ENCODE results near the gene RNASE11. TPM values are rescaled to one million over a fixed set of nuclear protein-coding genes. Genes with fewer than 3 reads are reported as not detected.

The RNASE11 gene
- total RNA-seq, 1 donor from 2014 or later = not detected

- H2AFZ ChIP-seq (replicated peaks) = no peak overlapping the region
- Mint-ChIP-seq H3K36me3 (peaks cover 7% of the 10 kb centered on the region), H3K4me3 (peak overlapping the region; percentile 28), H3K27me3 (ENCODE audit: insufficient read depth, low read depth) (peaks cover 73% of the 10 kb centered on the region), H3K9me3 (peaks cover 18% of the 10 kb centered on the region), H3K27ac (no peak overlapping the region), H3K4me1 (peaks cover 51% of the 10 kb centered on the region)
- no peak overlapping the region for H3K9ac ChIP-seq
- TF ChIP-seq, protein P1, sequence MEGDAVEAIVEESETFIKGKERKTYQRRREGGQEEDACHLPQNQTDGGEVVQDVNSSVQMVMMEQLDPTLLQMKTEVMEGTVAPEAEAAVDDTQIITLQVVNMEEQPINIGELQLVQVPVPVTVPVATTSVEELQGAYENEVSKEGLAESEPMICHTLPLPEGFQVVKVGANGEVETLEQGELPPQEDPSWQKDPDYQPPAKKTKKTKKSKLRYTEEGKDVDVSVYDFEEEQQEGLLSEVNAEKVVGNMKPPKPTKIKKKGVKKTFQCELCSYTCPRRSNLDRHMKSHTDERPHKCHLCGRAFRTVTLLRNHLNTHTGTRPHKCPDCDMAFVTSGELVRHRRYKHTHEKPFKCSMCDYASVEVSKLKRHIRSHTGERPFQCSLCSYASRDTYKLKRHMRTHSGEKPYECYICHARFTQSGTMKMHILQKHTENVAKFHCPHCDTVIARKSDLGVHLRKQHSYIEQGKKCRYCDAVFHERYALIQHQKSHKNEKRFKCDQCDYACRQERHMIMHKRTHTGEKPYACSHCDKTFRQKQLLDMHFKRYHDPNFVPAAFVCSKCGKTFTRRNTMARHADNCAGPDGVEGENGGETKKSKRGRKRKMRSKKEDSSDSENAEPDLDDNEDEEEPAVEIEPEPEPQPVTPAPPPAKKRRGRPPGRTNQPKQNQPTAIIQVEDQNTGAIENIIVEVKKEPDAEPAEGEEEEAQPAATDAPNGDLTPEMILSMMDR (IDR thresholded peaks at IDR 0.05) = no peak
- TF ChIP-seq EZH2 (IDR thresholded peaks at IDR 0.05) = no peak
- no peak for TF ChIP-seq EZH2phosphoT487 (IDR thresholded peaks at IDR 0.05)
- peaks cover 97% of the 10 kb centered on the region for H3K27me3 ChIP-seq
- peak; percentile 56 for DNase-seq (ENCODE audit: low spot score)
- H3F3A ChIP-seq (ENCODE audit: low read depth) = peaks cover 77% of the 10 kb centered on the region
- no peaks in the 10 kb centered on the region for H3K79me2 ChIP-seq (ENCODE audit: low read depth)
- H3K27ac ChIP-seq = no peak overlapping the region
- peak overlapping the region; percentile 47 for H3K4me2 ChIP-seq
- H3K4me1 ChIP-seq = peaks cover 15% of the 10 kb centered on the region
- H4K20me1 ChIP-seq (ENCODE audit: low read depth) = peaks cover 53% of the 10 kb centered on the region
- H3K36me3 ChIP-seq = no peaks in the 10 kb centered on the region
- peak overlapping the region; percentile 15 for H3K4me3 ChIP-seq
- no peaks in the 10 kb centered on the region for H3K9me3 ChIP-seq (ENCODE audit: low read depth)
Measured at GRCh38 chr14:20628063-20628854, 40.5 kb upstream of the RNASE11 start.

- Histone ChIP-seq H3K4me3 (peak overlapping the region; percentile 15), H3K9me3 (ENCODE audit: low read depth) (no peaks in the 10 kb centered on the region), H3K79me2 (ENCODE audit: low read depth) (no peaks in the 10 kb centered on the region), H3K9ac (no peak overlapping the region), H3F3A (ENCODE audit: low read depth) (peaks cover 72% of the 10 kb centered on the region), H3K27ac (no peak overlapping the region), H3K27me3 (peaks cover 98% of the 10 kb centered on the region), H3K4me1 (peaks cover 15% of the 10 kb centered on the region), H3K36me3 (no peaks in the 10 kb centered on the region), H4K20me1 (ENCODE audit: low read depth) (peaks cover 53% of the 10 kb centered on the region), H3K4me2 (peak overlapping the region; percentile 86), H2AFZ (replicated peaks) (no peak overlapping the region)
- peak overlapping the region; percentile 91 for H3K4me3 Mint-ChIP-seq
- TF ChIP-seq, protein P1 (IDR thresholded peaks at IDR 0.05) = no peak
- no peak for TF ChIP-seq EZH2 (IDR thresholded peaks at IDR 0.05)
- no peak for TF ChIP-seq EZH2phosphoT487 (IDR thresholded peaks at IDR 0.05)
- DNase-seq (ENCODE audit: low spot score) = no peak
- peaks cover 67% of the 10 kb centered on the region for H3K27me3 Mint-ChIP-seq (ENCODE audit: insufficient read depth, low read depth)
- H3K9me3 Mint-ChIP-seq = peaks cover 13% of the 10 kb centered on the region
- H3K36me3 Mint-ChIP-seq = peaks cover 6% of the 10 kb centered on the region
- H3K4me1 Mint-ChIP-seq = peaks cover 46% of the 10 kb centered on the region
- no peak overlapping the region for H3K27ac Mint-ChIP-seq
Measured at GRCh38 chr14:20627346-20628027, 39.7 kb upstream of the RNASE11 start.

- TF ChIP-seq, protein P1 (IDR thresholded peaks at IDR 0.05) = no peak
- TF ChIP-seq EZH2phosphoT487 (IDR thresholded peaks at IDR 0.05) (no peak), EZH2 (IDR thresholded peaks at IDR 0.05) (no peak)
- peaks cover 6% of the 10 kb centered on the region for H3K36me3 Mint-ChIP-seq
- peaks cover 65% of the 10 kb centered on the region for H3K27me3 Mint-ChIP-seq (ENCODE audit: insufficient read depth, low read depth)
- peaks cover 68% of the 10 kb centered on the region for H3F3A ChIP-seq (ENCODE audit: low read depth)
- no peak overlapping the region for H2AFZ ChIP-seq (replicated peaks)
- peaks cover 51% of the 10 kb centered on the region for H3K4me1 Mint-ChIP-seq
- H3K27ac ChIP-seq = no peak overlapping the region
- H3K4me1 ChIP-seq = peaks cover 15% of the 10 kb centered on the region
- peaks cover 43% of the 10 kb centered on the region for H4K20me1 ChIP-seq (ENCODE audit: low read depth)
- no peak overlapping the region for H3K27ac Mint-ChIP-seq
- H3K9me3 Mint-ChIP-seq = peaks cover 13% of the 10 kb centered on the region
- H3K79me2 ChIP-seq (ENCODE audit: low read depth) = no peaks in the 10 kb centered on the region
- H3K27me3 ChIP-seq = peaks cover 97% of the 10 kb centered on the region
- peak overlapping the region; percentile 71 for H3K4me3 ChIP-seq
- no peak overlapping the region for H3K9ac ChIP-seq
- H3K4me2 ChIP-seq = peak overlapping the region; percentile 86
- no peaks in the 10 kb centered on the region for H3K36me3 ChIP-seq
- peak overlapping the region; percentile 91 for H3K4me3 Mint-ChIP-seq
- no peaks in the 10 kb centered on the region for H3K9me3 ChIP-seq (ENCODE audit: low read depth)
- DNase-seq (ENCODE audit: low spot score) = peak; percentile 12
Measured at GRCh38 chr14:20626274-20626673, 38.5 kb upstream of the RNASE11 start.

Data from neural progenitor cell (in vitro differentiated cells).